ENCODE measurements around the gene APLP2. TPM values are rescaled to one million over a fixed set of nuclear protein-coding genes. Genes with fewer than 3 reads are reported as not detected.

Gene APLP2
- total and polyA plus RNA-seq, 2 of the 13 experiments (the other 11 are each of a cell fraction or from before 2014, with no cell fraction given) = 315 to 594 TPM

- TF ChIP-seq HNRNPUL1 (IDR thresholded peaks at IDR 0.05; ENCODE audit: low read depth, low read length) (no peak), PHB2 (IDR thresholded peaks at IDR 0.05; ENCODE audit: partially characterized antibody) (no peak), DR1 (CRISPR knock-in tag; IDR thresholded peaks at IDR 0.05) (0 out of 2 replicates have a peak, but pooled peaks have one; percentile 39), HNRNPLL (IDR thresholded peaks at IDR 0.05; ENCODE audit: low read depth, low read length, poor library complexity, severe bottlenecking) (no peak), MAFG (CRISPR knock-in tag; IDR thresholded peaks at IDR 0.05) (no peak), RBAK (CRISPR knock-in tag; IDR thresholded peaks at IDR 0.05) (no peak), PBX2 (CRISPR knock-in tag; IDR thresholded peaks at IDR 0.05) (no peak), NFE2L2 (IDR thresholded peaks at IDR 0.05; ENCODE audit: low read length) (no peak), RBM22 (optimal IDR thresholded peaks at IDR 0.05; ENCODE audit: low read length) (no peak), TOPORS (CRISPR knock-in tag; IDR thresholded peaks at IDR 0.05) (no peak), MYPOP (CRISPR knock-in tag; IDR thresholded peaks at IDR 0.05) (no peak), GMEB2 (CRISPR knock-in tag; IDR thresholded peaks at IDR 0.05; ENCODE audit: low read depth) (no peak), ZNF367 (CRISPR knock-in tag; IDR thresholded peaks at IDR 0.05; ENCODE audit: borderline replicate concordance) (no peak), MNT (IDR thresholded peaks at IDR 0.05) (no peak), SIX4 (CRISPR knock-in tag; IDR thresholded peaks at IDR 0.05) (no peak), ESRRA (CRISPR knock-in tag; IDR thresholded peaks at IDR 0.05; ENCODE audit: low read depth) (no peak), ZNF12 (CRISPR knock-in tag; IDR thresholded peaks at IDR 0.05) (no peak; the same call in 1 of the 2 replicates), TFDP1 (CRISPR knock-in tag; IDR thresholded peaks at IDR 0.05; ENCODE audit: borderline replicate concordance) (no peak; the same call in 1 of the 2 replicates), EP300 (IDR thresholded peaks at IDR 0.05; ENCODE audit: low read depth in 2 of 2, low read length in 2 of 2) (0 out of 4 replicates have a peak, but pooled peaks of 1 of the 2 experiments have one; percentile 20), EP300 (CRISPR knock-in tag; IDR thresholded peaks at IDR 0.05; ENCODE audit: borderline replicate concordance) (no peak), HNRNPL (IDR thresholded peaks at IDR 0.05; ENCODE audit: low read depth, low read length) (no peak), NR0B2 (CRISPR knock-in tag; IDR thresholded peaks at IDR 0.05) (no peak), ARHGAP35 (CRISPR knock-in tag; IDR thresholded peaks at IDR 0.05; ENCODE audit: borderline replicate concordance) (0 out of 2 replicates have a peak, but pooled peaks have one; percentile 32)
These were observed 93.9 kb downstream of the APLP2 start (continued) for GRCh38 chr11:130163346-130164220.

Data from HepG2 (cell line).